Upper lobe of left lung (tissue), 6 donors: ENCODE data around the gene SCN7A. TPM values are rescaled to one million over a fixed set of nuclear protein-coding genes. Genes with fewer than 3 reads are reported as not detected.
A peak's percentile ranks its signal among the peaks of the same experiment; 100 is the strongest.

Experiments used
- ATAC-seq, 2 donors: fragments of 200-7000 bp; cut with Tn5 transposase; one replicate each; pipeline ENCODE4 v1.9.1; 2022; ENCODE audit warnings: mild to moderate bottlenecking in 2 of 2, moderate library complexity in 2 of 2; ENCODE audit not compliant: low FRiP score in 2 of 2
- DNase-seq, 2 donors: peaks; one replicate each; pipeline ENCODE4 v3.0.0-alpha.2; 2019 to 2020
- H3K27ac ChIP-seq, 4 donors: fragments of 200-600 bp; sonication (generic); one replicate each; pipeline ENCODE4 v1.5.1; 2016 to 2019
- H3K27me3 ChIP-seq, 4 donors: fragments of 200-600 bp; sonication (generic); one replicate each; pipeline ENCODE4 v1.5.1; 2017 to 2019
- H3K36me3 ChIP-seq, 4 donors: fragments of 200-600 bp; sonication (generic); one replicate each; pipeline ENCODE4 v1.5.1; 2016 to 2019
- H3K4me1 ChIP-seq, 4 donors: fragments of 200-600 bp; sonication (generic); one replicate each; pipeline ENCODE4 v1.5.1; 2018 to 2019
- H3K4me3 ChIP-seq, 4 donors: fragments of 200-600 bp; sonication (generic); one replicate each; pipeline ENCODE4 v1.5.1; 2017 to 2019; ENCODE audit warnings: mild to moderate bottlenecking in 2 of 4, moderate library complexity in 1 of 4
- H3K9me3 ChIP-seq, 4 donors: fragments of 200-600 bp; sonication (generic); one replicate each; pipeline ENCODE4 v1.5.1; 2018 to 2019
- CTCF ChIP-seq, 6 experiments: fragments of 450-650 bp in 4 of 6; fragments of 200-600 bp in 2 of 6; sonication (generic) in 2 of 6; IDR thresholded peaks; one replicate each; pipeline ENCODE4 v1.5.1; 2016 to 2019; ENCODE audit warnings: antibody characterized with exemption in 6 of 6
- EP300 ChIP-seq, 4 donors: sonication (generic); formaldehyde crosslinking; IDR thresholded peaks; one replicate each; pipeline ENCODE4 v1.5.1; 2017; ENCODE audit warnings: antibody characterized with exemption in 4 of 4, control low read depth in 2 of 4
- POLR2A ChIP-seq, 4 donors: fragments of 450-650 bp; IDR thresholded peaks; one replicate each; pipeline ENCODE4 v1.5.1; 2016 to 2017; ENCODE audit warnings: antibody characterized with exemption in 4 of 4, mild to moderate bottlenecking in 2 of 4
- POLR2AphosphoS5 ChIP-seq, 2 donors: sonication (generic); formaldehyde crosslinking; IDR thresholded peaks; one replicate each; pipeline ENCODE4 v1.5.1; 2017; ENCODE audit warnings: antibody characterized with exemption in 2 of 2
- WGBS, 2 donors: methylation state at CpG; one replicate each; pipeline ENCODE4 v1.1.5; 2017 to 2018; 5-methylcytosine and 5-hydroxymethylcytosine counted together
- total RNA-seq, 6 donors: library from RNA; depleted of rRNA in 4 of 6; stranded (reverse); fragments of >200 nt in 4 of 6; gene quantifications; one replicate each; pipeline versions ENCODE4 v1.1.0 to v1.2.1, GENCODE V29; 2016 to 2021
- donor health status: DM: no; HTN: no; CAD: no; lungs with moderate emphysema.
- donor health status: DM: no; HTN: yes; CAD: no; lungs with severe emphysema.

The SCN7A gene
- total RNA-seq, 6 donors from 2014 or later: 37.8 to 99.9 (median 60.0) TPM

DNA sequence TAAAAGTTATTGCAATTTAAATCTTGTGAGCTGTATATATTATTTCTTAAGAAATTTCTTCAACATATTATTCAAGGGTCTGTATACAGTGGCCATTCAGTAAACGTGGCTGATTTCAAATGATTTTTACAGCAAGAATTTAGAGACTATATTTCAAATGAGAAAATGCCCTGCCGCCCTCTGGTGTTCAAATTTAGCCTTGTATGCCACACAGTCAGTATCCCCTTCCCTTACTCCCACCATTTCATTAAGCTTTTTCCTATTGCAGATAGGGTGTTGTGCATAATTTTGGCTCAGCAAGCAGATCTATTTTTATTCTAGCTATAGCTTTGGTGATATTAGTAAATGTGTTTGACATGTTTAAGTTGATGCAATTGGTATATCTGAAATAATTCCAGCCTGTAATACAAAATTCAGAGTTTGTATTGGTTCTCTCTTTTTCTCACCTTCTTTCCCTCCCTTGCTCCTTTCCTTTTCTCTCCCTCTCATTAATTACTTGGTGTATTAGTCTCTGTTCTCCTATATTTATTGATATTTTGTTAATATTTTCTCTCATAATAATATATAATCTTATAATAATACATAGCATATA, 22.8 kb upstream of the SCN7A start:
- Histone ChIP-seq H3K4me3 (no peak overlapping the region), H3K9me3 (no peaks in the 10 kb centered on the region), H3K4me1 (no peaks in the 10 kb centered on the region), H3K36me3 (no peaks in the 10 kb centered on the region), H3K27me3 (no peaks in the 10 kb centered on the region), H3K27ac (no peak overlapping the region)
- WGBS, 2 donors: 3 to 10% methylated on average over 2 of the region's 2 CpGs
- peak in 1 of 2 donors; percentile 44 for ATAC-seq
- no peak for DNase-seq
- no peak for TF ChIP-seq POLR2AphosphoS5 (IDR thresholded peaks at IDR 0.05)
- peak in 5 of 6 experiments; percentile 37 to 55 (median 44) for TF ChIP-seq CTCF (IDR thresholded peaks at IDR 0.05)
- TF ChIP-seq EP300 (IDR thresholded peaks at IDR 0.05): no peak

DNA sequence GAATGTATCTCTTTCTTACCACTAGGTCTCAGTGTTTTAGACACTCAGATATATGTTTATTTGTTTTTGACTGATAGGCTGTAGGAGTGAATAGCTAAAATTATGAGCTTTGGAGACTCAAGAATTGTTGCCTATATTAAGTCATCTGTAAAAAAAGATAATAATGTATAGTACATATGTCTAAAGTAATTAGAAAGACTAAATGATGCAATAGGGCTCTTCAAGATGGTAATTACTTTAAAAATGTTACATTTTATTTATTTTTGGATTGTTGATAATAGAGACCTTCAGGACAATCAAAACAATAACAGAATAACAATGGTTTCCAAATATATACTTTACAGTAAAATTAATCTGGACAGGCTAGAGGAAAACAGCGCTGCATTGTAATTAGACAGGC, 19.9 kb upstream of the SCN7A start:
- Histone ChIP-seq H3K27me3 (no peaks in the 10 kb centered on the region), H3K36me3 (no peaks in the 10 kb centered on the region), H3K4me3 (no peak overlapping the region), H3K27ac (no peak overlapping the region), H3K4me1 (no peaks in the 10 kb centered on the region), H3K9me3 (no peaks in the 10 kb centered on the region)
- WGBS, 2 donors: 69 to 71% methylated on average over 1 of the region's 1 CpG
- no peak for ATAC-seq
- TF ChIP-seq CTCF (IDR thresholded peaks at IDR 0.05) (no peak), POLR2A (IDR thresholded peaks at IDR 0.05) (no peak)
- no peak for DNase-seq

GRCh38 chr2:166499281-166499680, 5.2 kb upstream of the SCN7A start:
- Histone ChIP-seq H3K36me3 (no peaks in the 10 kb centered on the region), H3K4me1 (no peaks in the 10 kb centered on the region), H3K27ac (no peak overlapping the region), H3K4me3 (no peak overlapping the region), H3K9me3 (no peaks in the 10 kb centered on the region), H3K27me3 (no peaks in the 10 kb centered on the region)
- TF ChIP-seq CTCF (IDR thresholded peaks at IDR 0.05) (no peak), POLR2AphosphoS5 (IDR thresholded peaks at IDR 0.05) (no peak), POLR2A (IDR thresholded peaks at IDR 0.05) (no peak), EP300 (IDR thresholded peaks at IDR 0.05) (no peak)
- ATAC-seq (no peak), DNase-seq (no peak)
- WGBS, 2 donors: 86 to 87% methylated on average over 1 of the region's 1 CpG

- H3K9me3 ChIP-seq: no peaks in the 10 kb centered on the region
- no peaks in the 10 kb centered on the region for H3K36me3 ChIP-seq
- no peaks in the 10 kb centered on the region for H3K27me3 ChIP-seq
- no peaks in the 10 kb centered on the region for H3K4me1 ChIP-seq
- no peak for DNase-seq
- H3K4me3 ChIP-seq: peak overlapping the region in 3 of 4 donors; percentile 38 to 51 (median 46)
- H3K27ac ChIP-seq: peak overlapping the region in 1 of 4 donors; percentile 32
- 9 to 13% methylated on average over 1 of the region's 1 CpG for WGBS, 2 donors
- TF ChIP-seq POLR2AphosphoS5 (IDR thresholded peaks at IDR 0.05) (no peak), CTCF (IDR thresholded peaks at IDR 0.05) (no peak), EP300 (IDR thresholded peaks at IDR 0.05) (no peak), POLR2A (IDR thresholded peaks at IDR 0.05) (no peak)
- ATAC-seq: no peak
Measured at GRCh38 chr2:166491461-166491860, 2.6 kb downstream of the SCN7A start.

- WGBS, 2 donors: 34 to 52% methylated on average over 1 of the region's 1 CpG
- no peak overlapping the region for H3K4me3 ChIP-seq
- no peak for ATAC-seq
- no peaks in the 10 kb centered on the region for H3K4me1 ChIP-seq
- DNase-seq: no peak
- H3K27me3 ChIP-seq: no peaks in the 10 kb centered on the region
- H3K36me3 ChIP-seq: no peaks in the 10 kb centered on the region
- H3K27ac ChIP-seq: peak overlapping the region in 1 of 4 donors; percentile 1
- TF ChIP-seq EP300 (IDR thresholded peaks at IDR 0.05) (no peak), POLR2AphosphoS5 (IDR thresholded peaks at IDR 0.05) (no peak), POLR2A (IDR thresholded peaks at IDR 0.05) (no peak)
- no peaks in the 10 kb centered on the region for H3K9me3 ChIP-seq
Measured at GRCh38 chr2:166487171-166487570, 6.9 kb downstream of the SCN7A start.
